GM18505 (cell line): Measurements from ENCODE around the gene RELN.

Experiments
- ATAC-seq: cut with Tn5 transposase; IDR thresholded peaks from one replicate; pipeline ENCODE4 v1.9.1; 2021; ENCODE audit not compliant: unreplicated experiment
- POLR2A ChIP-seq: IDR thresholded peaks from 4 replicates; pipeline ENCODE4 v1.6.1; 2011; ENCODE audit warnings: borderline replicate concordance; ENCODE audit not compliant: insufficient read depth, insufficient read length; ENCODE audit errors: extremely low read depth

Gene RELN

DNA sequence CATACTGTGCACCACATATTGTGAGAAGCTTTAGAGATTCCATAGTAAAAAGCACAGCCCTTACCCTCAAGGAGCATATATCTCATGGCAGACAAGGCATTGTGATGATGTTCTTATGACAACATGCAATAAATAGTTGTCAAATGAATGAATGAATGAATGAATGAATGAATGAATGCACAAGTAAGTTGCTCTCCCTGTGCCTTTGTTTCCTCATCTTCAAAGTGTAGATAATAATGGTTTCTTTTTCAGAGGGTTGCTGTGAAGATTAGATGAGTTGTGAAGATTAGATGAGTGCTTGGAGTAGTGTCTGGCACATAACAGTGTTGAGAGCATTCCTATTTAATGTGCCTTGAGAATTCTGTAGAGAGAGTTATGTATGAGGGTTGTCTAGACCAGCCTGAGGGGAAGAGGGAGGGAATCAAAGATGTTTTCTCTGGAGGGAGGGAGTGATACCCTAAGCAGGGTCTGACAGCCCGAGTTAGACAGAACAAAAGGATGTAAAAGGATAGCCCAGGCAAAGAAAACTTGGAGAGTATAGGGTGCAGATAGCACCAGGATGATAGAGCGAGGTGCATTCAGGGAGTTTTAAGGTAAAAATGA, 217.2 kb downstream of the RELN start:
- no peak for ATAC-seq
- TF ChIP-seq POLR2A, result no peak

DNA sequence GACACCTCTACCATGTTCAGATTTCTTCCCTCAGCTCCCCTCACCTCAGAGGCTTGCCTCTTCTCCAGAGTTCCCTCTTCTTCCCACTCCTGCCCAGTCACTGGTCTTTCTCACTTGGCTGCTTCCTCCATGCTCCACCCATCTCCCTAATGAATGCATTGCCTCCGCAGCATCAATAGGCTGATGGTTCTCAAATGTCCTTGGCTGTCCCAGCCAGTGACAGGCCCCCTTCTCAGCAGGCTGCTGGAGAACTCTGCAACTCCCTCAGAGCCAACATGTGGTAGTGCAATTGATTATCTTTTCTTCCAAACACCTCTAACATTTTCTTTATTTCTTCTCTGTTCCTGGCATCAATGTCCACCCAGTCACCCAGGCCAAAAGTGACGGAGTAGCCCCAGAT, 218.2 kb downstream of the RELN start:
- ATAC-seq, result no peak
- no peak for TF ChIP-seq POLR2A

- ATAC-seq, result no peak
- no peak for TF ChIP-seq POLR2A
Observed at GRCh38 chr7:103766660-103767059, 222.8 kb downstream of the RELN start.

DNA sequence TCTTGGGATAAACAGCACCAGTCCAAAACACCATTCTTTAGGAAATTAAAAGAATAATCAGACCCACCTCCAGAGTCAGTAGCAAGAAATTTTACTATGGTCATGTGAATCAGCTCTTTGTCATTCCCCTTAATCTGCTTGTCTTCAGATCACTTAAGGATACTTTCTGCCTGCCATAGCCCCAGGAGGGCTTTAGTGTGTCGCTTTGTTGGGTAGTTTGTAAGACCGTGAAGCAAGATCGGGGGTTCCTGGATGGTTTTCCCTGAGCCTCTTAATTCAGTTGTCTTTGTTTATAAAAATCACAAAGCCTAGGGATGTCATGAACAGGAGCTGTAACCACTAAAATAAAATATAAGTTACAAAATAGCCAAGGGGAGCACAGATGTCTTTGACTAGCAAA, 223.6 kb downstream of the RELN start:
- TF ChIP-seq POLR2A, result no peak
- ATAC-seq, result no peak

DNA sequence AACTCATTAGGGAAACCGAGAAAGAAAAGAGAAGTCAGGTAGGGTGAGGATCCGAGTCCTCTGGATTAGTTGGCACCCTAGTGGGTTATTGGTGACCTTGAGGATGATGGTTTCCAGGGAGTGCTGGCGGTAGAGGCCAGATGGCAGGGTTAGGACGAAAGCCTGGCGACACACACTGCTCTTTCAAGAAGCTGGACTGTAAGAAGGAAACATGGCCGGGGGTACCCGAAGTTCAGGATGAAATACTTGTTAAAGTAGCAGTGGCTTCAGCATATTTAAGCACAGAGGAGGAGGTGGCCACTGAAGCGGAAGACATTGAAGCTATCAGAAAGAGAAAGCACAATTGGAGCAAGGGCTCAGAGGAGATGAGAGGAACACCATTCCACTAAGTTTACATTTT, 224.6 kb downstream of the RELN start:
- TF ChIP-seq POLR2A, result no peak
- ATAC-seq, result no peak

DNA sequence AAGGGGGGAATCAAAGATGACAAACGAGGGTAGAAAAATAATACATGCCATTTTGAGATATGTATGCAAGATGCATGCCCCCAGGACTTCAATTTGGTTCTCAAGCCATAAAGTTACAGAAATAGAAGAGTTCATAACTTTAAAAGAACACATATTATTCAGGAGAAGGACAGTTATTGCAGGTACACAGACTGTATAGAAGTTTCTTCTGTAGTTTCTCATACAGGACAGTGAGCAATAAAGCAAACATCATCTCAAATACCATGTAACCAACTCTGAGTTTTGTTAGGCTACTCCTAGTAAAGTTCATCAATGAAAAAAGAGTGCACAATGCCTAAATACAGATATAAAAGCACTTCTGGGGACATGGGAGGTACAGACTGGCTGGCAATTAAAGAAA, 226.6 kb downstream of the RELN start:
- no peak for ATAC-seq
- no peak for TF ChIP-seq POLR2A

DNA sequence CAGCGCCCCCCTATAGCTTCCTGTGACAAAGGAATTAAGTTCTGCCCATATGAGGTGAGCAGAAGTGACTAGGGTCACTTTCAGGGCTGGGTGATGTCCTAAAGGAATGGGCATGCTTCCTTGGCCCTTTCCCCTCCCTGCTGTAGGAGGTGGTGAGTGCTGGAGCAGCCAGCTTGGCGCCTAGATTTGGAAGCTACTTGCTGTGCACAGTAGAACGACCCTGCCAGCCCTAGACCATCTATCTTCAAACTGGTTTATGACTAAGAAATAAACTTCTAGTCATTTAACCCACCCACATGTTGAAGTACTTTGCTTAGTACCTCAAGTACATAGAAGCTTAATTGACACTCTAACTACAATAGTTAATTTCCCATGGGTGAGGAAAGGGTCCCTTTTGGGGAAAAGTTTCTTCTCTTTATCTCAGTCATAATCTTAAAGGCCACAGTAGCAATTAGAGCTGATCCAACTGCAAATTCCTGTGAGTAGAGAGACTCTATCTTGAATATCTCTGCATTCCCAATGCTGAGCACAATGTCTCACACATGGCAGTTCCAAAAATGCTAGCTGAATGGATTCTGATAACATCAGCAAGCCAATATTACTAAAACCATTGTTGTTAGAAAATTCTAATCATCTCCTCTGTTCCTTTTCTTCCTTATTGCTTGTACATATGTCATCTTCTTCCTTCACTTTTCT, 227.2 kb downstream of the RELN start:
- no peak for TF ChIP-seq POLR2A
- ATAC-seq, result no peak

GRCh38 chr7:103752995-103753394, 236.5 kb downstream of the RELN start:
- ATAC-seq, result no peak

GRCh38 chr7:103751311-103751880, 238.1 kb downstream of the RELN start:
- no peak for ATAC-seq
- no peak for TF ChIP-seq POLR2A

More at GRCh38 chr7:103752995-103753394, 236.5 kb downstream of the RELN start:
- no peak for TF ChIP-seq POLR2A

GRCh38 chr7:103748680-103749079, 240.8 kb downstream of the RELN start:
- no peak for TF ChIP-seq POLR2A
- no peak for ATAC-seq

- ATAC-seq, result no peak
- TF ChIP-seq POLR2A, result no peak
Observed at GRCh38 chr7:103735377-103735776, 254.1 kb downstream of the RELN start.

DNA sequence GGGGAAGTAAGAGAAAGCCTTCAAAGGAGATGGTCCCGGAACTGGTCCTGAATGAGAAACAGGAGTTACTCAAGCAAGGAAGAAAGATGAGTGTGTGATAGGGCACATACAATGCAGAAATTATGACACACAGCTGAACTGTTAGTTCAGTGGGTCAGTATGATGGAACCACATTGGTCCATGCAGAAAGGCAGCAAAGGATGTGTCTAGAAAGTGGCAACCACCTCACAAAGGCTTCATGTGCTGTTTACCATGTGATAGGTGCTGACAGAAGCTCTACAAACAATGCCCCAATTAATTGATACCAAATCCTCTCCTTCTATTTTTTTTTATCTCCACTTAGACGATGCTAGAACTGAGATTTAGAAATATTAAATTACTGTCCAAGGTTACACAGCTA, 258.3 kb downstream of the RELN start:
- TF ChIP-seq POLR2A, result no peak
- ATAC-seq, result no peak

DNA sequence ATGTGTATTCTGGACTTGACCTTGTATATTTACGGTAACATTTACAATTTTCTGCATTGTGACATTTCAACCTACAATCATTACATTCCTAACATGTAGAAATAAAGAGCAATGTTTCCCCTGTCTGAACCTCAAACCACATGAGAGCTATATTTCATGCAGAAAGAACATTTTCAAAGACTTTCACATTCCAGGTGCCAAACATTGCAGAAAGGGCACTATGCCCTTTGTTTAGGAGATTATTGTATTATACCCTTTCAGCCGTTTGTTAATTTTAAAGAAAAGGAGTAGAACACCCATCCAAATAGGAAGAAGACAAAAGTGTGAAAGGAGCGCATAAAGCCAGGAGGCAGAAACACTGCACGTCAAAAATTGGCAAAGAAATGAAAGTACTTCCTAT, 260.4 kb downstream of the RELN start:
- TF ChIP-seq POLR2A, result no peak
- no peak for ATAC-seq

DNA sequence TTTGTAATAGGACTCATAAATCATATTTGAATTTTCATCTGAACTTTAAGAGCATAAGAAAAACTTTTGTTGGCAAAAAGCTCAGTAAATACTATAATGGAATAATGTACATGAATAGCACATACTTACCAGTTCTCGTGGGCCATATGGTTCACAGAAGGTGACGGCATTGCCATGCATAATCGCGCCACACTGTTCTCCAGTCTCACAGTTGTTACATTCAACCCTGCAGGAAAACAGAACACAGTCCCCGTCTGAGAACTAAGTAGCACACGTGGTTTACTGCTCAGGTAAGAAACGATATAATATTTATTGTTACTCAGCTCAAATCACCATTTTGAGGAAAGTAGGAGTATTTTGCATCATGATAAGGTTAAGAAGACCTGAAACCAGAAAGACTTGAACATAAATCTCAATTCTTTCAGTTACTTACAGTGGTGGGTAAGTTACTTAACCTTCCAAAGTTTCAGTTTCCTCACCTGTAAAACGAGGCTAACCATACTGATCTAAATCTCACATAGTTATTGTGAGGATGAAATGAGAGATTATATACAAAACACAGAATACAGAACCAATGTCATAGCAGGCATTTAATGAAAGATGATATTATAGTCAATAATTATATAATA, 261.4 kb downstream of the RELN start:
- no peak for TF ChIP-seq POLR2A
- ATAC-seq, result no peak
